SK-N-SH (cell line): ENCODE measurements around the gene PIK3R1. TPM values are rescaled to one million over a fixed set of nuclear protein-coding genes. Genes with fewer than 3 reads are reported as not detected.

Source experiments
- CTCF ChIA-PET: fragments of 300-600, 350-600 bp; formaldehyde crosslinking; extraction: SDS; loops from one replicate; lab custom pipeline; 2021; lab: Yijun Ruan, JAX
- POLR2A ChIA-PET: fragments of 350-600 bp; sonication (Branson Sonifier 250); formaldehyde crosslinking; extraction: SDS; loops from one replicate; lab custom pipeline; 2020; ENCODE audit warnings: antibody characterized with exemption, inconsistent platforms; lab: Yijun Ruan, JAX
- DNase-seq: peaks from one replicate; pipeline ENCODE4 v3.0.0; 2012
- H2AFZ ChIP-seq: fragments of 200-600 bp; sonication (generic); 2 replicates; pipeline ENCODE4 v1.8.1; 2016; ENCODE audit warnings: antibody characterized with exemption, mild to moderate bottlenecking, low read depth
- H3F3A ChIP-seq: fragments of 200-600 bp; sonication (generic); replicated peaks from 2 replicates; pipeline ENCODE3; 2016; ENCODE audit warnings: antibody characterized with exemption, mild to moderate bottlenecking; ENCODE audit not compliant: insufficient read depth
- H3K27ac ChIP-seq, 2 experiments: fragments of 200-500 bp in 1 of 2; fragments of 200-600 bp in 1 of 2; sonication (Bioruptor generic) in 1 of 2; sonication (generic), shearing (Covaris generic) in 1 of 2; 2 replicates each; pipeline versions ENCODE4 v1.5.1 to v1.6.1; 2014 to 2016; ENCODE audit warnings: low read depth in 2 of 2, inconsistent platforms in 1 of 2, low read length in 1 of 2, mild to moderate bottlenecking in 1 of 2, mixed read lengths in 1 of 2
- H3K27me3 ChIP-seq: fragments of 200-600 bp; sonication (generic), shearing (Covaris generic); 2 replicates; pipeline ENCODE4 v1.6.1; 2016; ENCODE audit warnings: mixed run types; ENCODE audit not compliant: insufficient read depth
- H3K36me3 ChIP-seq, 2 experiments: fragments of 200-500 bp in 1 of 2; fragments of 200-600 bp in 1 of 2; sonication (Bioruptor generic) in 1 of 2; sonication (generic) in 1 of 2; replicated peaks in 1 of 2; 2 replicates each; pipeline versions ENCODE3 to v1.5.1; 2014 to 2016; ENCODE audit warnings: low read length in 1 of 2, mild to moderate bottlenecking in 1 of 2; ENCODE audit not compliant: insufficient read depth in 2 of 2, control insufficient read depth in 1 of 2
- H3K4me1 ChIP-seq, 2 experiments: fragments of 200-500 bp in 1 of 2; fragments of 200-600 bp in 1 of 2; sonication (Bioruptor generic) in 1 of 2; sonication (generic), shearing (Covaris generic) in 1 of 2; 2 replicates each; pipeline versions ENCODE4 v1.5.1 to v1.6.1; 2014 to 2016; ENCODE audit warnings: low read depth in 1 of 2, low read length in 1 of 2, mixed run types in 1 of 2; ENCODE audit not compliant: insufficient read depth in 2 of 2, control insufficient read depth in 1 of 2
- H3K4me2 ChIP-seq: fragments of 200-600 bp; sonication (generic), shearing (Covaris generic); 2 replicates; pipeline ENCODE4 v1.6.1; 2017; ENCODE audit warnings: mixed run types
- H3K4me3 ChIP-seq, 2 experiments: fragments of 200-500 bp in 1 of 2; fragments of 200-600 bp in 1 of 2; sonication (Bioruptor generic) in 1 of 2; sonication (generic), shearing (Covaris generic) in 1 of 2; 2 replicates each; pipeline versions ENCODE4 v1.5.1 to v1.8.1; 2014 to 2016; ENCODE audit warnings: low read depth in 2 of 2, inconsistent platforms in 1 of 2, low read length in 1 of 2, mild to moderate bottlenecking in 1 of 2, mixed read lengths in 1 of 2, moderate library complexity in 1 of 2
- H3K79me2 ChIP-seq: fragments of 200-600 bp; sonication (generic); 2 replicates; pipeline ENCODE4 v1.8.1; 2017; ENCODE audit warnings: mild to moderate bottlenecking; ENCODE audit not compliant: insufficient read depth
- H3K9ac ChIP-seq: fragments of 200-600 bp; sonication (generic); 2 replicates; pipeline ENCODE4 v1.6.1; 2017; ENCODE audit warnings: mixed run types
- H3K9me2 ChIP-seq: fragments of 200-600 bp; sonication (generic); 2 replicates; pipeline ENCODE4 v1.6.1; 2017; ENCODE audit warnings: mixed run types
- H3K9me3 ChIP-seq: fragments of 200-600 bp; sonication (generic); 2 replicates; pipeline ENCODE4 v1.6.1; 2017; ENCODE audit warnings: mixed run types, mild to moderate bottlenecking, moderate library complexity
- H4K20me1 ChIP-seq: fragments of 200-600 bp; sonication (generic); 2 replicates; pipeline ENCODE4 v1.6.1; 2017; ENCODE audit warnings: mild to moderate bottlenecking, mixed run types; ENCODE audit not compliant: insufficient read depth
- CHD2 ChIP-seq: fragments of 150-350 bp; IDR thresholded peaks from 2 replicates; pipeline ENCODE4 v1.6.1; 2018; ENCODE audit warnings: low read length; ENCODE audit not compliant: partially characterized antibody
- ELF1 ChIP-seq: IDR thresholded peaks from 2 replicates; pipeline ENCODE4 v1.4.0; 2012
- FOXM1 ChIP-seq: IDR thresholded peaks from 2 replicates; pipeline ENCODE4 v1.4.0; 2012; ENCODE audit warnings: low read depth, mild to moderate bottlenecking
- MEF2A ChIP-seq: IDR thresholded peaks from 2 replicates; pipeline ENCODE4 v1.4.0; 2012; ENCODE audit warnings: low read depth, borderline replicate concordance
- RAD21 ChIP-seq: IDR thresholded peaks from 2 replicates; pipeline ENCODE4 v1.6.1; 2012; ENCODE audit warnings: mild to moderate bottlenecking, low read length
- RFX5 ChIP-seq: IDR thresholded peaks from 2 replicates; pipeline ENCODE4 v1.6.1; 2012; ENCODE audit warnings: mild to moderate bottlenecking, improper control_type of control experiment, low read length
- SIN3A ChIP-seq: IDR thresholded peaks from 2 replicates; pipeline ENCODE4 v1.6.1; 2012; ENCODE audit warnings: low read depth, mild to moderate bottlenecking, low read length, moderate library complexity, borderline replicate concordance
- SMC3 ChIP-seq: IDR thresholded peaks from 2 replicates; pipeline ENCODE4 v1.6.1; 2012; ENCODE audit warnings: low read depth, low read length, improper control_type of control experiment
- TAF1 ChIP-seq: IDR thresholded peaks from 2 replicates; pipeline ENCODE4 v1.6.1; 2012; ENCODE audit warnings: low read depth, mild to moderate bottlenecking, low read length, moderate library complexity, borderline replicate concordance
- TCF12 ChIP-seq: IDR thresholded peaks from 2 replicates; pipeline ENCODE4 v1.4.0; 2012
- WGBS: methylation state at CpG from one replicate; pipeline ENCODE4 v1.1.6; 2017; ENCODE audit warnings: low lambda C conversion rate; 5-methylcytosine and 5-hydroxymethylcytosine counted together
- polyA plus RNA-seq, 3 experiments: library from polyadenylated mRNA; depleted of rRNA; stranded (reverse); fragments of >200 nt; gene quantifications; 2 replicates each; pipeline ENCODE4 v1.2.3, GENCODE V29; 2012
- TF ChIP-seq, protein P1 (sequence below): IDR thresholded peaks from 2 replicates; pipeline ENCODE4; 2012
- TF ChIP-seq, protein P2 (sequence below): fragments of 150-350 bp; IDR thresholded peaks from 2 replicates; pipeline ENCODE4 v1.6.1; 2016; ENCODE audit warnings: mild to moderate bottlenecking, low read depth, low read length
- TF ChIP-seq, protein P3 (sequence below): IDR thresholded peaks from 2 replicates; pipeline ENCODE4 v1.4.0; 2012; ENCODE audit warnings: low read depth
- TF ChIP-seq, protein P4 (sequence below): IDR thresholded peaks from 2 replicates; pipeline ENCODE4 v1.4.0; 2012; ENCODE audit warnings: low read depth, borderline replicate concordance
- TF ChIP-seq, protein P5 (sequence below): IDR thresholded peaks from 2 replicates; pipeline ENCODE4 v1.4.0; 2012; ENCODE audit warnings: low read depth, borderline replicate concordance
- TF ChIP-seq, protein P6 (sequence below): fragments of 150-350 bp; IDR thresholded peaks from 2 replicates; pipeline ENCODE4 v1.6.1; 2017; ENCODE audit warnings: antibody characterized with exemption, low read length, low read depth, borderline replicate concordance
- TF ChIP-seq, protein P7 (sequence below): fragments of 200-600 bp; sonication (generic); IDR thresholded peaks from 2 replicates; pipeline ENCODE4 v1.6.1; 2017; ENCODE audit warnings: antibody characterized with exemption, mild to moderate bottlenecking, moderate library complexity

The PIK3R1 gene
- polyA plus RNA-seq, 1 of the 3 experiments (the other 2 are of a cell fraction) = 2.0 TPM

DNA sequence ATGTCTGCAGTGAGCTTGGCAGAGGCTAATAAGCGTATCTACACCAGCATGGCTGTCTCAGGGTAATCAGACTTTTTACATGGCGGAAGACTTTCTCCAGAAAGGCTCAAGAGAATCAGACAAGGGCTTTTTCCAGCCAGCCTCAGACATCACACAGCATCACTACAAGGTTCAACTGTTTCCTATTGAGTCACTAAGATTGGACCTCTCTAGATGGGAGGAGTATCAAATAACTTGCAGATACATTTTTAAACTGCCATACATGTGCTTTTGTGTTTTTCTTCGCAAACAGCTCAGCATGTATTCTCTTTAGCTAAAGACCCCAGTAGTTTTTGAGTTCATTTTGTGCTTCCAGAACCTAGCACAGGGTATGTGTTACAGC, 22.9 kb upstream of the PIK3R1 start:
- no peaks in the 10 kb centered on the region for H3K9me2 ChIP-seq
- no peaks in the 10 kb centered on the region for H3K36me3 ChIP-seq
- H3K27ac ChIP-seq = no peak overlapping the region
- DNase-seq = no peak
- no peak for TF ChIP-seq TAF1
- TF ChIP-seq, protein P1, sequence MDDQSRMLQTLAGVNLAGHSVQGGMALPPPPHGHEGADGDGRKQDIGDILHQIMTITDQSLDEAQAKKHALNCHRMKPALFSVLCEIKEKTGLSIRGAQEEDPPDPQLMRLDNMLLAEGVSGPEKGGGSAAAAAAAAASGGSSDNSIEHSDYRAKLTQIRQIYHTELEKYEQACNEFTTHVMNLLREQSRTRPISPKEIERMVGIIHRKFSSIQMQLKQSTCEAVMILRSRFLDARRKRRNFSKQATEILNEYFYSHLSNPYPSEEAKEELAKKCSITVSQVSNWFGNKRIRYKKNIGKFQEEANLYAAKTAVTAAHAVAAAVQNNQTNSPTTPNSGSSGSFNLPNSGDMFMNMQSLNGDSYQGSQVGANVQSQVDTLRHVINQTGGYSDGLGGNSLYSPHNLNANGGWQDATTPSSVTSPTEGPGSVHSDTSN = no peak
- TF ChIP-seq, all 33 proteins: peak for 0
- H4K20me1 ChIP-seq = no peaks in the 10 kb centered on the region
- CTCF ChIA-PET = no interaction called here
- no peak overlapping the region for H3K9ac ChIP-seq
- H3K4me1 ChIP-seq = no peaks in the 10 kb centered on the region
- H3K4me3 ChIP-seq = no peak overlapping the region
- H3K4me2 ChIP-seq = no peak overlapping the region
- no peaks in the 10 kb centered on the region for H3K79me2 ChIP-seq
- H2AFZ ChIP-seq = no peak overlapping the region
- 98% methylated on average over 3 of the region's 3 CpGs for WGBS
- POLR2A ChIA-PET = no interaction called here
- no peaks in the 10 kb centered on the region for H3K27me3 ChIP-seq
- H3F3A ChIP-seq = no peaks in the 10 kb centered on the region
- H3K9me3 ChIP-seq = no peaks in the 10 kb centered on the region

DNA sequence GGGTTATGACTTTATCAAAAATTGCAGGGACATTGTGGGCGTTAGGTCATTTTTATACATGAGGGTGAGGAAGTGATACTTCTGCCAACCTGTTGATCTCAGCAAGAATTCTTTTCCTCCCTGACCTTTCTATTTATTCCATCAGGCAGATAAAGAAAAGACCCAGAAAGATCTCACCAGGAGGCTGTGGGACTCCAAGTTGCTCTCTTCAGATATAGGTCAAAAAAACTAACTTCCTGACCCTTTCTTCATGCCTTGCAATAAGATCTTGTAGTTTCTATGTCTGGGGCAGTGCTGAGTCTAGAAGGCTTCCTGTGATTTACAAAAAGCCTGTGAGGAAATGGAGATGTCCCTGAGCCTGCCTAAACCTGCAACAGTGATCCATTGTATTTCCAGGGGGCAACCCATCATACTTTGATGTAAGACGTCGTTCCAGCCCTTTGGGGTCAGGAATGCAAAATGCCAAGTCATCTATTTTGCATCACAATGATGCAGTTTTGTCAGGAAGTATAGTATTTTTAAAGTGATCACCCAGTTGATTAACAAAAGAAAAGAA, 22.0 kb upstream of the PIK3R1 start:
- 80% methylated on average over 3 of the region's 3 CpGs for WGBS
- POLR2A ChIA-PET = no interaction called here
- TF ChIP-seq, protein P2, sequence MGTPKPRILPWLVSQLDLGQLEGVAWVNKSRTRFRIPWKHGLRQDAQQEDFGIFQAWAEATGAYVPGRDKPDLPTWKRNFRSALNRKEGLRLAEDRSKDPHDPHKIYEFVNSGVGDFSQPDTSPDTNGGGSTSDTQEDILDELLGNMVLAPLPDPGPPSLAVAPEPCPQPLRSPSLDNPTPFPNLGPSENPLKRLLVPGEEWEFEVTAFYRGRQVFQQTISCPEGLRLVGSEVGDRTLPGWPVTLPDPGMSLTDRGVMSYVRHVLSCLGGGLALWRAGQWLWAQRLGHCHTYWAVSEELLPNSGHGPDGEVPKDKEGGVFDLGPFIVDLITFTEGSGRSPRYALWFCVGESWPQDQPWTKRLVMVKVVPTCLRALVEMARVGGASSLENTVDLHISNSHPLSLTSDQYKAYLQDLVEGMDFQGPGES = no peak
- no peak for TF ChIP-seq FOXM1
- TF ChIP-seq CHD2 = no peak
- TF ChIP-seq RFX5 = no peak
- no peak for TF ChIP-seq ELF1
- no peak for TF ChIP-seq TCF12
- TF ChIP-seq, protein P3, sequence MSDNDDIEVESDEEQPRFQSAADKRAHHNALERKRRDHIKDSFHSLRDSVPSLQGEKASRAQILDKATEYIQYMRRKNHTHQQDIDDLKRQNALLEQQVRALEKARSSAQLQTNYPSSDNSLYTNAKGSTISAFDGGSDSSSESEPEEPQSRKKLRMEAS = no peak
- TF ChIP-seq TAF1 = no peak
- no peak for TF ChIP-seq SIN3A
- TF ChIP-seq, protein P4, sequence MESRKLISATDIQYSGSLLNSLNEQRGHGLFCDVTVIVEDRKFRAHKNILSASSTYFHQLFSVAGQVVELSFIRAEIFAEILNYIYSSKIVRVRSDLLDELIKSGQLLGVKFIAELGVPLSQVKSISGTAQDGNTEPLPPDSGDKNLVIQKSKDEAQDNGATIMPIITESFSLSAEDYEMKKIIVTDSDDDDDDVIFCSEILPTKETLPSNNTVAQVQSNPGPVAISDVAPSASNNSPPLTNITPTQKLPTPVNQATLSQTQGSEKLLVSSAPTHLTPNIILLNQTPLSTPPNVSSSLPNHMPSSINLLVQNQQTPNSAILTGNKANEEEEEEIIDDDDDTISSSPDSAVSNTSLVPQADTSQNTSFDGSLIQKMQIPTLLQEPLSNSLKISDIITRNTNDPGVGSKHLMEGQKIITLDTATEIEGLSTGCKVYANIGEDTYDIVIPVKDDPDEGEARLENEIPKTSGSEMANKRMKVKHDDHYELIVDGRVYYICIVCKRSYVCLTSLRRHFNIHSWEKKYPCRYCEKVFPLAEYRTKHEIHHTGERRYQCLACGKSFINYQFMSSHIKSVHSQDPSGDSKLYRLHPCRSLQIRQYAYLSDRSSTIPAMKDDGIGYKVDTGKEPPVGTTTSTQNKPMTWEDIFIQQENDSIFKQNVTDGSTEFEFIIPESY = no peak
- TF ChIP-seq SMC3 = no peak
- TF ChIP-seq, protein P1 = no peak
- no peak for TF ChIP-seq MEF2A
- TF ChIP-seq, protein P5, sequence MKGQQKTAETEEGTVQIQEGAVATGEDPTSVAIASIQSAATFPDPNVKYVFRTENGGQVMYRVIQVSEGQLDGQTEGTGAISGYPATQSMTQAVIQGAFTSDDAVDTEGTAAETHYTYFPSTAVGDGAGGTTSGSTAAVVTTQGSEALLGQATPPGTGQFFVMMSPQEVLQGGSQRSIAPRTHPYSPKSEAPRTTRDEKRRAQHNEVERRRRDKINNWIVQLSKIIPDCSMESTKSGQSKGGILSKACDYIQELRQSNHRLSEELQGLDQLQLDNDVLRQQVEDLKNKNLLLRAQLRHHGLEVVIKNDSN = no peak
- no peak for TF ChIP-seq RAD21
- TF ChIP-seq, protein P6, sequence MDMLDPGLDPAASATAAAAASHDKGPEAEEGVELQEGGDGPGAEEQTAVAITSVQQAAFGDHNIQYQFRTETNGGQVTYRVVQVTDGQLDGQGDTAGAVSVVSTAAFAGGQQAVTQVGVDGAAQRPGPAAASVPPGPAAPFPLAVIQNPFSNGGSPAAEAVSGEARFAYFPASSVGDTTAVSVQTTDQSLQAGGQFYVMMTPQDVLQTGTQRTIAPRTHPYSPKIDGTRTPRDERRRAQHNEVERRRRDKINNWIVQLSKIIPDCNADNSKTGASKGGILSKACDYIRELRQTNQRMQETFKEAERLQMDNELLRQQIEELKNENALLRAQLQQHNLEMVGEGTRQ = no peak
- TF ChIP-seq, protein P7, sequence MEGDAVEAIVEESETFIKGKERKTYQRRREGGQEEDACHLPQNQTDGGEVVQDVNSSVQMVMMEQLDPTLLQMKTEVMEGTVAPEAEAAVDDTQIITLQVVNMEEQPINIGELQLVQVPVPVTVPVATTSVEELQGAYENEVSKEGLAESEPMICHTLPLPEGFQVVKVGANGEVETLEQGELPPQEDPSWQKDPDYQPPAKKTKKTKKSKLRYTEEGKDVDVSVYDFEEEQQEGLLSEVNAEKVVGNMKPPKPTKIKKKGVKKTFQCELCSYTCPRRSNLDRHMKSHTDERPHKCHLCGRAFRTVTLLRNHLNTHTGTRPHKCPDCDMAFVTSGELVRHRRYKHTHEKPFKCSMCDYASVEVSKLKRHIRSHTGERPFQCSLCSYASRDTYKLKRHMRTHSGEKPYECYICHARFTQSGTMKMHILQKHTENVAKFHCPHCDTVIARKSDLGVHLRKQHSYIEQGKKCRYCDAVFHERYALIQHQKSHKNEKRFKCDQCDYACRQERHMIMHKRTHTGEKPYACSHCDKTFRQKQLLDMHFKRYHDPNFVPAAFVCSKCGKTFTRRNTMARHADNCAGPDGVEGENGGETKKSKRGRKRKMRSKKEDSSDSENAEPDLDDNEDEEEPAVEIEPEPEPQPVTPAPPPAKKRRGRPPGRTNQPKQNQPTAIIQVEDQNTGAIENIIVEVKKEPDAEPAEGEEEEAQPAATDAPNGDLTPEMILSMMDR = no peak

More for the DNA sequence above, 22.0 kb upstream of the PIK3R1 start:
- H2AFZ ChIP-seq = no peak overlapping the region
- H3K4me2 ChIP-seq = no peak overlapping the region
- no peak overlapping the region for H3K4me3 ChIP-seq
- no peaks in the 10 kb centered on the region for H3F3A ChIP-seq
- H3K4me1 ChIP-seq = no peaks in the 10 kb centered on the region
- no peaks in the 10 kb centered on the region for H3K36me3 ChIP-seq
- no peak for DNase-seq
- H3K79me2 ChIP-seq = no peaks in the 10 kb centered on the region
- H4K20me1 ChIP-seq = no peaks in the 10 kb centered on the region
- H3K9me2 ChIP-seq = no peaks in the 10 kb centered on the region
- no peaks in the 10 kb centered on the region for H3K27me3 ChIP-seq
- no peaks in the 10 kb centered on the region for H3K9me3 ChIP-seq
- H3K9ac ChIP-seq = no peak overlapping the region
- CTCF ChIA-PET = interaction anchor here (1.0 kb wide), 1 partner anchor 16 kb away, joined by 4 read pairs; no protein-coding TSS in a partner anchor
- no peak overlapping the region for H3K27ac ChIP-seq
